ENCODE results near the gene UHMK1.

The UHMK1 gene

GRCh38 chr1:162561616-162562469 lies 64.2 kb downstream of the UHMK1 start, which contains the start of gene UAP1:
TSS of gene UAP1 (plus strand) at chr1:162561722. CDS start at chr1:162566069, 4,347 bp downstream.
- DNase-seq (ENCODE audit: low read depth) = no peak
- H3K4me3 ChIP-seq (ENCODE audit: control insufficient read depth, low read depth, low read length) = peak within 1 kb of the TSS; percentile 95
- no peak for TF ChIP-seq CTCF (conservative IDR thresholded peaks at IDR 0.05; ENCODE audit: control insufficient read depth, insufficient read depth, low read depth, low read length)

GRCh38 chr1:162562470-162562828 lies 64.8 kb downstream of the UHMK1 start:
- peak; percentile 84 for DNase-seq (ENCODE audit: low read depth)
- peak overlapping the region; percentile 95 for H3K4me3 ChIP-seq (ENCODE audit: control insufficient read depth, low read depth, low read length)
- TF ChIP-seq CTCF (conservative IDR thresholded peaks at IDR 0.05; ENCODE audit: control insufficient read depth, insufficient read depth, low read depth, low read length) = no peak

- TF ChIP-seq CTCF (conservative IDR thresholded peaks at IDR 0.05; ENCODE audit: control insufficient read depth, insufficient read depth, low read depth, low read length) = no peak
- no peak overlapping the region for H3K4me3 ChIP-seq (ENCODE audit: control insufficient read depth, low read depth, low read length)
These were observed 67.2 kb downstream of the UHMK1 start for GRCh38 chr1:162564762-162565218.

GRCh38 chr1:162565460-162565859 lies 67.8 kb downstream of the UHMK1 start:
- DNase-seq (ENCODE audit: low read depth) = no peak
- no peak overlapping the region for H3K4me3 ChIP-seq (ENCODE audit: control insufficient read depth, low read depth, low read length)
- no peak for TF ChIP-seq CTCF (conservative IDR thresholded peaks at IDR 0.05; ENCODE audit: control insufficient read depth, insufficient read depth, low read depth, low read length)

More at GRCh38 chr1:162564762-162565218, 67.2 kb downstream of the UHMK1 start:
- peak; percentile 34 for DNase-seq (ENCODE audit: low read depth)

GRCh38 chr1:162566870-162567269 lies 69.3 kb downstream of the UHMK1 start:
- no peak overlapping the region for H3K4me3 ChIP-seq (ENCODE audit: control insufficient read depth, low read depth, low read length)
- DNase-seq (ENCODE audit: low read depth) = no peak
- TF ChIP-seq CTCF (conservative IDR thresholded peaks at IDR 0.05; ENCODE audit: control insufficient read depth, insufficient read depth, low read depth, low read length) = no peak

GRCh38 chr1:162568802-162569201 lies 71.2 kb downstream of the UHMK1 start:
- DNase-seq (ENCODE audit: low read depth) = no peak
- no peak for TF ChIP-seq CTCF (conservative IDR thresholded peaks at IDR 0.05; ENCODE audit: control insufficient read depth, insufficient read depth, low read depth, low read length)
- no peak overlapping the region for H3K4me3 ChIP-seq (ENCODE audit: control insufficient read depth, low read depth, low read length)

All from fibroblast of mammary gland (primary cell).